Measurements from ENCODE around the gene NUCKS1.

The NUCKS1 gene

GRCh38 chr1:205670611-205671430, 79.2 kb downstream of the NUCKS1 start:
- H3K27ac ChIP-seq (ENCODE audit: low read depth, low read length) = no peak overlapping the region
- H3K36me3 ChIP-seq (ENCODE audit: control insufficient read depth in 1 of 2, insufficient read depth in 2 of 2, low read length in 2 of 2) = no peaks in the 10 kb centered on the region
- H3K27me3 ChIP-seq (ENCODE audit: control insufficient read depth in 1 of 2, insufficient read depth in 2 of 2, low read length in 2 of 2) = no peaks in the 10 kb centered on the region
- H3K4me3 ChIP-seq (ENCODE audit: low read depth in 1 of 2, low read length in 2 of 2) = no peak overlapping the region
- H3K9ac ChIP-seq (ENCODE audit: low read depth in 1 of 2, low read length in 2 of 2) = no peak overlapping the region
- H3K9me3 ChIP-seq (ENCODE audit: control insufficient read depth in 1 of 2, low read length in 2 of 2) = no peaks in the 10 kb centered on the region
- peaks cover 67 to 82% of the 10 kb centered on the region in 2 donors for H3K4me1 ChIP-seq (ENCODE audit: control insufficient read depth in 1 of 2, insufficient read depth in 2 of 2, low read length in 2 of 2)

GRCh38 chr1:205670150-205670446, 79.9 kb downstream of the NUCKS1 start:
- H3K4me3 ChIP-seq (ENCODE audit: low read depth in 1 of 2, low read length in 2 of 2) = no peak overlapping the region
- H3K4me1 ChIP-seq (ENCODE audit: control insufficient read depth in 1 of 2, insufficient read depth in 2 of 2, low read length in 2 of 2) = peaks cover 67 to 82% of the 10 kb centered on the region in 2 donors
- no peak overlapping the region for H3K9ac ChIP-seq (ENCODE audit: low read depth in 1 of 2, low read length in 2 of 2)
- H3K27ac ChIP-seq (ENCODE audit: low read depth, low read length) = no peak overlapping the region
- H3K27me3 ChIP-seq (ENCODE audit: control insufficient read depth in 1 of 2, insufficient read depth in 2 of 2, low read length in 2 of 2) = no peaks in the 10 kb centered on the region
- H3K9me3 ChIP-seq (ENCODE audit: control insufficient read depth in 1 of 2, low read length in 2 of 2) = no peaks in the 10 kb centered on the region
- no peaks in the 10 kb centered on the region for H3K36me3 ChIP-seq (ENCODE audit: control insufficient read depth in 1 of 2, insufficient read depth in 2 of 2, low read length in 2 of 2)

- no peaks in the 10 kb centered on the region for H3K36me3 ChIP-seq (ENCODE audit: control insufficient read depth in 1 of 2, insufficient read depth in 2 of 2, low read length in 2 of 2)
- no peaks in the 10 kb centered on the region for H3K9me3 ChIP-seq (ENCODE audit: control insufficient read depth in 1 of 2, low read length in 2 of 2)
- H3K27ac ChIP-seq (ENCODE audit: low read depth, low read length) = no peak overlapping the region
- H3K4me3 ChIP-seq (ENCODE audit: low read depth in 1 of 2, low read length in 2 of 2) = no peak overlapping the region
- no peaks in the 10 kb centered on the region for H3K27me3 ChIP-seq (ENCODE audit: control insufficient read depth in 1 of 2, insufficient read depth in 2 of 2, low read length in 2 of 2)
- H3K4me1 ChIP-seq (ENCODE audit: control insufficient read depth in 1 of 2, insufficient read depth in 2 of 2, low read length in 2 of 2) = peaks cover 70 to 83% of the 10 kb centered on the region in 2 donors
- H3K9ac ChIP-seq (ENCODE audit: low read depth in 1 of 2, low read length in 2 of 2) = no peak overlapping the region
Measured at GRCh38 chr1:205669341-205670149, 80.4 kb downstream of the NUCKS1 start.

DNA sequence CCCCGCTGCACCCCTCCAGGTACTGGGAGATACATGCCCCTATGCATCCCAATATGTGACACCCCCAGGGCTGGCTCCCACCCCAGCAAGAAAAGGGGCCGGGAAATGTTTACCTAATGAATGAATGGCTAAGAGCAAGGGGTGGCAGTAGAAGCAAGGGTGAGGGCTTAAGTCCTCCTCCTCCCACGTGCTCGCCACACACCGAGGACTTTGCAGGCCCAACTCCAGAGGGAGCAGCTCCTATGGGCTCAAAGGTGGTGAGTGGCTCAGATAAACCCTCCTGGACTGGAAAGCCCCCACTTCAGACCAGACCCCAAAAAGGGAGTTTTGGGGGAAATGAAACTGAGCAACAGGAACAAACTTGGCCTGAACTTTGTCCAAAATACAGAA, 81.0 kb downstream of the NUCKS1 start:
- Histone ChIP-seq H3K4me1 (ENCODE audit: control insufficient read depth in 1 of 2, insufficient read depth in 2 of 2, low read length in 2 of 2) (peaks cover 76 to 88% of the 10 kb centered on the region in 2 donors), H3K9me3 (ENCODE audit: control insufficient read depth in 1 of 2, low read length in 2 of 2) (no peaks in the 10 kb centered on the region), H3K27ac (ENCODE audit: low read depth, low read length) (no peak overlapping the region), H3K9ac (ENCODE audit: low read depth in 1 of 2, low read length in 2 of 2) (no peak overlapping the region), H3K36me3 (ENCODE audit: control insufficient read depth in 1 of 2, insufficient read depth in 2 of 2, low read length in 2 of 2) (no peaks in the 10 kb centered on the region), H3K4me3 (ENCODE audit: low read depth in 1 of 2, low read length in 2 of 2) (no peak overlapping the region), H3K27me3 (ENCODE audit: control insufficient read depth in 1 of 2, insufficient read depth in 2 of 2, low read length in 2 of 2) (no peaks in the 10 kb centered on the region)

DNA sequence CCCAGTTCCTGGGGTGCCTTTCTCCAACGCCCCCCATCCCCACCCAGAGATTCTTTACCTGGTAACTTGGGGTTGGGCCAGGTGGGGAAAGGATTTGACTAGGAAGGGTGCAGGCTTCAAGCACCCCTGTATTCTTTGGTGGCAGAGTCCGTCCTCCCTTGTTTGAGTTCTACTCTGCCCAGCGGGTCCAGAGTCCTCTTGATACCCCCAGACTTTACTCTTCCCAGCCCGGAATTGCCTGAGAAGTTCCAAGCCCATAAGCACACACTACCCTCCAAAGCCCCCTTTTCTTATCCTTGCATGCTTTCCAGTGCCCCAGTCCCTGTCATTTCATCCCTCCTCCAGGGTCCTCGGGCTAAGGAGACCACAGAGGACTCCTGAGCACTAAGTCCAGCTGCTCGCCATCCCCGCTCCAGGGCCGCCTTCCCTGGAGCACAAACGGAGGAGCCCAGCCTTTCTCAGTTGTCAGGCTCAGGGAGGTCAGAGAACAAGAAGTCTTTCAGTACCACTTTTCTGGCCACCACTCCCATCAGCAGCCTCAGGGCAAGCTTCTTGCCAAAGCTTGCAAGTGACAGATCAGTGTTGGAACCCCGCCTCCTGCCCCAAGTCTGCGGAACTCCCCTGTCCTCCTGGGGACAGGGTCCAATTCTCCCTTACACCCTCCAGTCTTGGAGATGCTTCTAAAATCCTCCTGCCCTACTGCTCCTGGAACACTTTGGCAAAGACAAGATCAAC, 81.9 kb downstream of the NUCKS1 start:
- Histone ChIP-seq H3K4me1 (ENCODE audit: control insufficient read depth in 1 of 2, insufficient read depth in 2 of 2, low read length in 2 of 2) (peaks cover 73 to 86% of the 10 kb centered on the region in 2 donors), H3K9ac (ENCODE audit: low read depth in 1 of 2, low read length in 2 of 2) (no peak overlapping the region)

DNA sequence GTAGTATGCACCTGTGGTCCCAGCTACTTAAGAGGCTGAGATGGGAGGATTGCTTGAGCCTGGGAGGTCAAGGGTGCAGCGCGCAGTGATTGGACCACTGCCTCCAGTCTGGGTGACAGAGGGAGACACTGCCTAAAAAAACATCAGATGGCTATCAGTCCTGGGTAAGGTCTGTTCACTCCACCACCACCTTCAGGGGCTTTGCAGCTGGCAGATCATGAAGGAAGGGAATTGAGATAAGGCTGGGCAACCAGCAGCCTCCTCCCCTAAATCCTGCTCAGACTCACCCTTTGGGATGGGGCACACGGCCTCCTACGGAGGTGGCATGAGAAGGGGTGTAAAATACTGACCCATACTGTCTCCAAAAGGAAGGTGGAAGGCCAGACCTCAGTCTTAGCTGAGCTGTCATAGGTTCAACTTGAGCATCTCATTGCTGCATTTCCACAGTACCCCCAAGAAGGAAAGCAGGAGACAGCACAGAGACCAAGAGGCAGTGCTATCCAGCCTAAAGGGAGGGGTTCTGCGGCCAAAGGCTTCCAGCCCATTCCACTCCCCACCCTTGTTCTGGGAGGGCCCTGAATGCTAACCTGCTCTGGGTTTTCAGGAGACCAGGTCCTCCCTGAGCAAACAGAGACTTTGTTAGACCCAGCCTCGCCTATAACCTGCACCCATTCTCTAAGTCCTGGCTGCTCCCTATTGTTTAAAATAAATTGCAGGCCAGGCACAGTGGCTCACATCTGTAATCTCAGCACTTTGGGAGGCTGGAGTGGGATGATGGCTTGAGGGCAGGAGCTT, 83.4 kb downstream of the NUCKS1 start:
- Histone ChIP-seq H3K27me3 (ENCODE audit: control insufficient read depth in 1 of 2, insufficient read depth in 2 of 2, low read length in 2 of 2) (no peaks in the 10 kb centered on the region), H3K4me3 (ENCODE audit: low read depth in 1 of 2, low read length in 2 of 2) (no peak overlapping the region), H3K4me1 (ENCODE audit: control insufficient read depth in 1 of 2, insufficient read depth in 2 of 2, low read length in 2 of 2) (peaks cover 61 to 73% of the 10 kb centered on the region in 2 donors), H3K9ac (ENCODE audit: low read depth in 1 of 2, low read length in 2 of 2) (no peak overlapping the region), H3K9me3 (ENCODE audit: control insufficient read depth in 1 of 2, low read length in 2 of 2) (no peaks in the 10 kb centered on the region), H3K27ac (ENCODE audit: low read depth, low read length) (peak overlapping the region; percentile 45), H3K36me3 (ENCODE audit: control insufficient read depth in 1 of 2, insufficient read depth in 2 of 2, low read length in 2 of 2) (peaks cover 0 to 3% of the 10 kb centered on the region in 2 donors)

More for the DNA sequence above, 81.9 kb downstream of the NUCKS1 start:
- H3K36me3 ChIP-seq (ENCODE audit: control insufficient read depth in 1 of 2, insufficient read depth in 2 of 2, low read length in 2 of 2) = peaks cover 0 to 3% of the 10 kb centered on the region in 2 donors
- peak overlapping the region; percentile 19 to 26 for H3K4me3 ChIP-seq (ENCODE audit: low read depth in 1 of 2, low read length in 2 of 2)
- H3K9me3 ChIP-seq (ENCODE audit: control insufficient read depth in 1 of 2, low read length in 2 of 2) = no peaks in the 10 kb centered on the region
- no peak overlapping the region for H3K27ac ChIP-seq (ENCODE audit: low read depth, low read length)
- H3K27me3 ChIP-seq (ENCODE audit: control insufficient read depth in 1 of 2, insufficient read depth in 2 of 2, low read length in 2 of 2) = no peaks in the 10 kb centered on the region

DNA sequence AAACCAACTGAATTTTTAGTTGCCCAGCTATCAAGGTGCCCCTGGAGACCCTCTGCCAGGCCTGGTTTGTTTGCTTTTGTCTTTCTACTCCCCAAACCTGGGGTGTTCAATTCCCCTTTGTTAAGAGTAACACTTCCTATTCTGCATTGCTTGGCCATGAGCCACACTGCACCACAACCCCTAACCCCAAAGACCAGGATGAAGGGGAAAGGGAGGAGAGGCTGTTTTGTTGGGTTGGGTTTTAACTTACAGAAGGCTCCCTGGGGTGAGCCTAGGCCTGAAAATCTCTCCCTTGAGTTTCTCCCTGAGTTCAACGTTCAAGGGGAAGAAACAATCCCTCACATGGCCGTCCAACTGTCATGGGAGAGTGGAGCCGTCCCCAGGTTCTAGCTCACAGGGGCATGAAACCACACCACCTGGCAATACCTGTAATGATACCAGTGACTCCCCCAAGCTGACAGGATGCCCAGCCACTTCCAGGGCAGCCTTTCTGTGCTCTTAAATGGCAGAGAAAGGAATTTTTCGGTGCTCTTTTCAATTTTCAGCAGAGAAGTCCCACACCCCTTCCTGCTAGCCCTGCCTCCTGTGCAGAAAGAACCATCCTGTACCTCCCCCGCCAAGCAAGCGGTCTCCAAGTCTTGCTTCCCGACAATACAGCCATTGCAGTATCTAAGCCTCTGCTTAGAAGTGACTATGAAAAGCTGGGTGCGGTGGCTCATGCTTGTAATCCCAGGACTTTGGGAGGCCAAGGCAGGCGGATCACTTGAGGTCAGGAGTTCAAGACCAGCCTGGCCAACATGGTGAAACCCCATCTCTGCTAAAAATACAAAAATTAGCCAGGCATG, 84.6 kb downstream of the NUCKS1 start:
- Histone ChIP-seq H3K27ac (ENCODE audit: low read depth, low read length) (no peak overlapping the region), H3K4me1 (ENCODE audit: control insufficient read depth in 1 of 2, insufficient read depth in 2 of 2, low read length in 2 of 2) (peaks cover 61 to 66% of the 10 kb centered on the region in 2 donors), H3K9me3 (ENCODE audit: control insufficient read depth in 1 of 2, low read length in 2 of 2) (no peaks in the 10 kb centered on the region), H3K4me3 (ENCODE audit: low read depth in 1 of 2, low read length in 2 of 2) (no peak overlapping the region), H3K36me3 (ENCODE audit: control insufficient read depth in 1 of 2, insufficient read depth in 2 of 2, low read length in 2 of 2) (peaks cover 0 to 4% of the 10 kb centered on the region in 2 donors), H3K9ac (ENCODE audit: low read depth in 1 of 2, low read length in 2 of 2) (peak overlapping the region; percentile 5 to 38), H3K27me3 (ENCODE audit: control insufficient read depth in 1 of 2, insufficient read depth in 2 of 2, low read length in 2 of 2) (no peaks in the 10 kb centered on the region)

DNA sequence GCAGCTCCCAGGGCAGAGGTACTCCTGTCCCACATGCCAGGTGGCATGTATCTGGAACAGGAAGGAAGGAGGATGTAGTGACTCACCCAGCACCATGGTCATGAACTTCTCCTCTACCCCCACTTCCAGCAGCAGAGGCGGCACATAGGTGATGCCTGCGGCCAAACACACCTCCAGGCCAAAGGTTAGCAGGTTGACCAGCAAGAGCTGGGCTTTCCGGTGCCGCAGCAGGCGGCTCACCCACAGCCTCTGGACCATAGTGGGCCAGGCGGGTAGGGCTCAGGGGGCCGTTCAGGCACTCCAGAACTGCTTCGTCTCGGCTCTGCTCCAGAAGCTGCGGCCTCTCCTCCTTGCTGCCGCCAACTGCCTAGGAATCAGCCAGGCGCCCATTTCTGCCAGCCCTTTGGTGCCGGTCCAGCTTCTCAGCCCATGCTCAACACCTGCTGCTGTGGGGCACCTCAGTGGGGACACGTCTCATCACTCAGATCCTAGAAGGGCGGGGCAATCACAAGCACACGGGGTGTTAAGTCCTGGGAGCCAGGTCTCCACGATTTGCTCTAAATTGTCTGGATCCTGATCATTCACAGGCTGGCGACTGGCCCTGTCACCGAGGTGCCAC, 85.5 kb downstream of the NUCKS1 start:
- Histone ChIP-seq H3K9me3 (ENCODE audit: control insufficient read depth in 1 of 2, low read length in 2 of 2) (no peaks in the 10 kb centered on the region), H3K36me3 (ENCODE audit: control insufficient read depth in 1 of 2, insufficient read depth in 2 of 2, low read length in 2 of 2) (peaks cover 0 to 8% of the 10 kb centered on the region in 2 donors), H3K27ac (ENCODE audit: low read depth, low read length) (peak overlapping the region; percentile 36), H3K9ac (ENCODE audit: low read depth in 1 of 2, low read length in 2 of 2) (peak overlapping the region; percentile 27 to 51), H3K27me3 (ENCODE audit: control insufficient read depth in 1 of 2, insufficient read depth in 2 of 2, low read length in 2 of 2) (no peaks in the 10 kb centered on the region), H3K4me1 (ENCODE audit: control insufficient read depth in 1 of 2, insufficient read depth in 2 of 2, low read length in 2 of 2) (peaks cover 55 to 59% of the 10 kb centered on the region in 2 donors), H3K4me3 (ENCODE audit: low read depth in 1 of 2, low read length in 2 of 2) (peak overlapping the region; percentile 35 to 48)

All from duodenal mucosa (tissue), 2 donors.